D341Med (cell line): ENCODE data around the gene RELT.

Source experiments
- DNase-seq: peaks from one replicate; pipeline ENCODE4 v3.0.0; 2012; ENCODE audit warnings: low spot score

RELT gene

GRCh38 chr11:73376803-73377629 is 817 bp downstream of the RELT start:
- peak; percentile 67 for DNase-seq

GRCh38 chr11:73379189-73379880 is 3.1 kb downstream of the RELT start:
- DNase-seq: no peak

GRCh38 chr11:73380331-73380730 is 4.1 kb downstream of the RELT start:
- DNase-seq: no peak

GRCh38 chr11:73380897-73381410 is 4.8 kb downstream of the RELT start:
- DNase-seq: no peak

GRCh38 chr11:73381589-73381988 is 5.4 kb downstream of the RELT start:
- DNase-seq: no peak

GRCh38 chr11:73382183-73382582 is 6.0 kb downstream of the RELT start:
- DNase-seq: no peak

GRCh38 chr11:73382747-73383146 is 6.5 kb downstream of the RELT start:
- DNase-seq: no peak

GRCh38 chr11:73383249-73384124 is 7.3 kb downstream of the RELT start:
- DNase-seq: no peak

- no peak for DNase-seq
Observed at GRCh38 chr11:73384125-73384441, 7.9 kb downstream of the RELT start.

GRCh38 chr11:73384531-73384871 is 8.3 kb downstream of the RELT start:
- DNase-seq: no peak

GRCh38 chr11:73384872-73385689 is 8.9 kb downstream of the RELT start:
- no peak for DNase-seq

- no peak for DNase-seq
Observed at GRCh38 chr11:73386016-73386415, 9.8 kb downstream of the RELT start.

GRCh38 chr11:73386546-73386945 is 10.3 kb downstream of the RELT start:
- no peak for DNase-seq

GRCh38 chr11:73387594-73388264 is 11.5 kb downstream of the RELT start:
- DNase-seq: no peak

- DNase-seq: no peak
Observed at GRCh38 chr11:73388265-73389133, 12.3 kb downstream of the RELT start.

- DNase-seq: no peak
Observed at GRCh38 chr11:73389134-73389525, 12.9 kb downstream of the RELT start.

GRCh38 chr11:73389916-73390315 is 13.7 kb downstream of the RELT start:
- no peak for DNase-seq

- DNase-seq: no peak
Observed at GRCh38 chr11:73390601-73391565, 14.7 kb downstream of the RELT start.

GRCh38 chr11:73391665-73392064 is 15.5 kb downstream of the RELT start:
- no peak for DNase-seq
